Ishikawa (cell line): Measurements from ENCODE around the gene SFT2D2.

Source experiments
- CEBPB ChIP-seq: IDR thresholded peaks from 2 replicates; pipeline ENCODE4 v1.6.1; 2012
- CREB1 ChIP-seq: IDR thresholded peaks from 2 replicates; pipeline ENCODE4 v1.6.1; 2012; ENCODE audit warnings: low read depth
- EGR1 ChIP-seq: IDR thresholded peaks from 2 replicates; pipeline ENCODE4 v1.6.1; 2012
- EP300 ChIP-seq: IDR thresholded peaks from 2 replicates; pipeline ENCODE4 v1.6.1; 2012; ENCODE audit warnings: borderline replicate concordance
- FOXM1 ChIP-seq: IDR thresholded peaks from 2 replicates; pipeline ENCODE4 v1.6.1; 2012; ENCODE audit warnings: low read depth, borderline replicate concordance
- RAD21 ChIP-seq: IDR thresholded peaks from 2 replicates; pipeline ENCODE4 v1.6.1; 2012; ENCODE audit warnings: low read depth
- TAF1 ChIP-seq: IDR thresholded peaks from 2 replicates; pipeline ENCODE4 v1.6.1; 2012; ENCODE audit warnings: low read depth, mild to moderate bottlenecking
- TCF12 ChIP-seq: IDR thresholded peaks from 2 replicates; pipeline ENCODE4 v1.6.1; 2012; ENCODE audit warnings: low read depth
- YY1 ChIP-seq: IDR thresholded peaks from 2 replicates; pipeline ENCODE4 v1.6.1; 2012; ENCODE audit warnings: low read depth
- ZBTB7A ChIP-seq: IDR thresholded peaks from 2 replicates; pipeline ENCODE4 v1.6.1; 2012; ENCODE audit warnings: low read depth
- TF ChIP-seq, protein P1 (sequence below): IDR thresholded peaks from 2 replicates; pipeline ENCODE4 v1.6.1; 2012; ENCODE audit warnings: low read depth, mild to moderate bottlenecking
- TF ChIP-seq, protein P2 (sequence below): IDR thresholded peaks from 2 replicates; pipeline ENCODE4 v1.6.1; 2012

DNA sequence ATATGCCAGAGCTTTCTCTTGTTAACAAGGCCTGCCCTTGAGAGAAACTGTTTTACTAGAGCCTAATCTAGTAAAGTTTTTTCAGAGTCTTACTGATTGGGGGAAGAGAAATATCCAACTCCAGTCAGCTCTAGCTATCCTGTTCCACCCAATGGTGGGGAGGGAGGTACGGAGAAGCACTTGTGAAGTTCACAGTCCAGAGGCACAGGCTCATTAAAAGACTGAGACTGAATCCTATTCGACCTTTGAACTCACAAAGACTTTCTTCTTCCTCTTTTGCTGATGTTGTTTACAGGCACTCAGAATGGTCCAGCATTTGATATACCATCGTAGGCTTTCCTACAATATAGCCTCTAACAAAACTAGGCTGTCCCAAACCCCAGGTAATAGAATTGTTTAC, 15.5 kb upstream of the SFT2D2 start:
- no peak for TF ChIP-seq RAD21
- no peak for TF ChIP-seq ZBTB7A
- TF ChIP-seq, protein P1, sequence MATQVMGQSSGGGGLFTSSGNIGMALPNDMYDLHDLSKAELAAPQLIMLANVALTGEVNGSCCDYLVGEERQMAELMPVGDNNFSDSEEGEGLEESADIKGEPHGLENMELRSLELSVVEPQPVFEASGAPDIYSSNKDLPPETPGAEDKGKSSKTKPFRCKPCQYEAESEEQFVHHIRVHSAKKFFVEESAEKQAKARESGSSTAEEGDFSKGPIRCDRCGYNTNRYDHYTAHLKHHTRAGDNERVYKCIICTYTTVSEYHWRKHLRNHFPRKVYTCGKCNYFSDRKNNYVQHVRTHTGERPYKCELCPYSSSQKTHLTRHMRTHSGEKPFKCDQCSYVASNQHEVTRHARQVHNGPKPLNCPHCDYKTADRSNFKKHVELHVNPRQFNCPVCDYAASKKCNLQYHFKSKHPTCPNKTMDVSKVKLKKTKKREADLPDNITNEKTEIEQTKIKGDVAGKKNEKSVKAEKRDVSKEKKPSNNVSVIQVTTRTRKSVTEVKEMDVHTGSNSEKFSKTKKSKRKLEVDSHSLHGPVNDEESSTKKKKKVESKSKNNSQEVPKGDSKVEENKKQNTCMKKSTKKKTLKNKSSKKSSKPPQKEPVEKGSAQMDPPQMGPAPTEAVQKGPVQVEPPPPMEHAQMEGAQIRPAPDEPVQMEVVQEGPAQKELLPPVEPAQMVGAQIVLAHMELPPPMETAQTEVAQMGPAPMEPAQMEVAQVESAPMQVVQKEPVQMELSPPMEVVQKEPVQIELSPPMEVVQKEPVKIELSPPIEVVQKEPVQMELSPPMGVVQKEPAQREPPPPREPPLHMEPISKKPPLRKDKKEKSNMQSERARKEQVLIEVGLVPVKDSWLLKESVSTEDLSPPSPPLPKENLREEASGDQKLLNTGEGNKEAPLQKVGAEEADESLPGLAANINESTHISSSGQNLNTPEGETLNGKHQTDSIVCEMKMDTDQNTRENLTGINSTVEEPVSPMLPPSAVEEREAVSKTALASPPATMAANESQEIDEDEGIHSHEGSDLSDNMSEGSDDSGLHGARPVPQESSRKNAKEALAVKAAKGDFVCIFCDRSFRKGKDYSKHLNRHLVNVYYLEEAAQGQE: no peak
- no peak for TF ChIP-seq CREB1
- TF ChIP-seq EGR1: no peak
- TF ChIP-seq TAF1: no peak
- no peak for TF ChIP-seq EP300
- TF ChIP-seq FOXM1: no peak
- TF ChIP-seq, protein P2, sequence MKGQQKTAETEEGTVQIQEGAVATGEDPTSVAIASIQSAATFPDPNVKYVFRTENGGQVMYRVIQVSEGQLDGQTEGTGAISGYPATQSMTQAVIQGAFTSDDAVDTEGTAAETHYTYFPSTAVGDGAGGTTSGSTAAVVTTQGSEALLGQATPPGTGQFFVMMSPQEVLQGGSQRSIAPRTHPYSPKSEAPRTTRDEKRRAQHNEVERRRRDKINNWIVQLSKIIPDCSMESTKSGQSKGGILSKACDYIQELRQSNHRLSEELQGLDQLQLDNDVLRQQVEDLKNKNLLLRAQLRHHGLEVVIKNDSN: no peak
- no peak for TF ChIP-seq CEBPB
- no peak for TF ChIP-seq YY1
- no peak for TF ChIP-seq TCF12
